A673 (cell line): ENCODE data around the gene TMEM270.

Source experiments
- CTCF ChIP-seq: fragments of 300-800, 200-600 bp; sonication (generic); conservative IDR thresholded peaks from 2 replicates; pipeline ENCODE4 v1.5.1; 2017; ENCODE audit warnings: low read depth, mild to moderate bottlenecking, antibody characterized with exemption, low read length, moderate library complexity, mixed read lengths
- EZH2 ChIP-seq: fragments of 200-600 bp; sonication (generic); IDR thresholded peaks from 2 replicates; pipeline ENCODE4 v1.6.1; 2017; ENCODE audit warnings: borderline replicate concordance, low read depth, mild to moderate bottlenecking, mixed read lengths, antibody characterized with exemption, low read length; ENCODE audit not compliant: poor library complexity, severe bottlenecking

- no peak for TF ChIP-seq CTCF
- TF ChIP-seq EZH2: no peak
Observed at GRCh38 chr7:73891178-73891885, 30.4 kb downstream of the TMEM270 start.
